K562 (cell line): Measurements from ENCODE around the gene POMZP3. TPM values are rescaled to one million over a fixed set of nuclear protein-coding genes. Genes with fewer than 3 reads are reported as not detected.
"Not testable (repeated sequence)": the region's sequence is repeated elsewhere in the genome, so short reads cannot be mapped to it uniquely, and the experiment has no call there.

ENCODE experiments used
- ATAC-seq: fragments of 200-7000 bp; cut with Tn5 transposase; 3 replicates; pipeline ENCODE4 v1.9.1; 2020; ENCODE audit warnings: moderate library complexity
- BruUV-seq: library from RNA; stranded (reverse); fragments of 400-500 nt; replicated peaks from 2 replicates; lab custom pipeline; 2021; lab: Mats Ljungman, UMichigan
- CTCF ChIA-PET: fragments of 300-600 bp; formaldehyde crosslinking; extraction: SDS; loops from one replicate; lab custom pipeline; 2021; ENCODE audit warnings: low intra/inter-chr PET ratio; lab: Yijun Ruan, JAX
- POLR2A ChIA-PET: fragments of 300-600, 350-650 bp; sonication (Branson Sonifier 250); formaldehyde crosslinking; extraction: SDS; loops from one replicate; lab custom pipeline; 2021; ENCODE audit warnings: antibody characterized with exemption, inconsistent platforms; lab: Yijun Ruan, JAX
- DNase-seq, 4 experiments: peaks; one replicate each; pipeline versions ENCODE4 v3.0.0 to v3.0.0-alpha.2; 2011 to 2018; ENCODE audit warnings: low spot score in 3 of 4, mixed read lengths in 3 of 4; ENCODE audit errors: extremely low read depth in 1 of 4
- FAIRE-seq: peaks from 2 replicates; lab custom pipeline; 2011; peaks lifted over from hg19 to GRCh38; lab: Jason Lieb, UNC
- H2AFZ ChIP-seq: 2 replicates; pipeline ENCODE4 v1.6.0; 2011; ENCODE audit warnings: low read depth, low read length, control low read depth, inconsistent platforms
- H3K27ac ChIP-seq: fragments of 200-600 bp; 3 replicates; pipeline ENCODE4 v1.8.0; 2011; ENCODE audit warnings: low read depth, mild to moderate bottlenecking, control low read depth, inconsistent platforms, low read length, moderate library complexity, mixed read lengths; ENCODE audit errors: extremely low read depth
- H3K27me3 ChIP-seq, 2 experiments: fragments of 300-600 bp in 1 of 2; 2 replicates in 1 of 2; 3 replicates in 1 of 2; pipeline versions ENCODE4 v1.6.0 to v1.8.0; 2011; ENCODE audit warnings: inconsistent platforms in 2 of 2, low read length in 2 of 2, mild to moderate bottlenecking in 1 of 2, mixed read lengths in 1 of 2, moderate library complexity in 1 of 2; ENCODE audit not compliant: control insufficient read depth in 2 of 2, insufficient read depth in 2 of 2
- H3K36me3 ChIP-seq: fragments of 300-600 bp; 3 replicates; pipeline ENCODE4 v1.8.0; 2011; ENCODE audit warnings: mild to moderate bottlenecking, low read length, inconsistent platforms; ENCODE audit not compliant: control insufficient read depth, insufficient read depth
- H3K4me1 ChIP-seq, 2 experiments: fragments of 200-600 bp in 1 of 2; replicated peaks in 1 of 2; 2 replicates in 1 of 2; 3 replicates in 1 of 2; pipeline versions ENCODE4 v1.5.1 to v1.8.0; 2011; ENCODE audit warnings: inconsistent platforms in 2 of 2, low read length in 2 of 2, mild to moderate bottlenecking in 1 of 2, mixed read lengths in 1 of 2, moderate library complexity in 1 of 2; ENCODE audit not compliant: control insufficient read depth in 2 of 2, insufficient read depth in 2 of 2
- H3K4me2 ChIP-seq: 2 replicates; pipeline ENCODE4 v1.6.1; 2011; ENCODE audit warnings: low read length, control low read depth, inconsistent platforms, mixed read lengths; ENCODE audit not compliant: insufficient read depth
- H3K4me3 ChIP-seq: fragments of 200-600 bp; sonication (generic), shearing (Covaris generic); 2 replicates; pipeline ENCODE4 v1.5.1; 2016; ENCODE audit warnings: control low read depth, inconsistent platforms
- H3K79me2 ChIP-seq: fragments of 200-600 bp; 3 replicates; pipeline ENCODE4 v1.8.0; 2011; ENCODE audit warnings: low read length, inconsistent platforms; ENCODE audit not compliant: control insufficient read depth, insufficient read depth
- H3K9ac ChIP-seq, 2 experiments: 2 replicates each; pipeline versions ENCODE4 v1.6.0 to v1.6.1; 2011; ENCODE audit warnings: low read depth in 2 of 2, low read length in 2 of 2, control low read depth in 1 of 2, inconsistent platforms in 1 of 2, mild to moderate bottlenecking in 1 of 2, mixed read lengths in 1 of 2; ENCODE audit not compliant: insufficient read depth in 1 of 2
- H3K9me1 ChIP-seq: one replicate; pipeline ENCODE4 v1.6.0; 2011; ENCODE audit warnings: inconsistent platforms, mild to moderate bottlenecking, low read length, moderate library complexity; ENCODE audit not compliant: control insufficient read depth, insufficient read depth
- H3K9me3 ChIP-seq: replicated peaks from 2 replicates; pipeline ENCODE4 v1.5.1; 2011; ENCODE audit warnings: low read depth, low read length, inconsistent platforms; ENCODE audit not compliant: control insufficient read depth, insufficient read depth
- H4K20me1 ChIP-seq: replicated peaks from 2 replicates; pipeline ENCODE4 v1.6.1; 2011; ENCODE audit warnings: low read length, inconsistent platforms, mixed read lengths; ENCODE audit not compliant: control insufficient read depth, insufficient read depth
- CREM ChIP-seq: IDR thresholded peaks from 2 replicates; pipeline ENCODE4 v1.6.1; 2014; ENCODE audit warnings: antibody characterized with exemption, low read depth
- CTCF ChIP-seq, 3 experiments: IDR thresholded peaks in 2 of 3; conservative IDR thresholded peaks in 1 of 3; 2 replicates each; pipeline ENCODE4 v1.5.1; 2011 to 2012; ENCODE audit warnings: low read length in 3 of 3, mild to moderate bottlenecking in 3 of 3, control low read depth in 2 of 3, improper control_type of control experiment in 1 of 3, inconsistent platforms in 1 of 3, low read depth in 1 of 3, mixed read lengths in 1 of 3, moderate library complexity in 1 of 3; ENCODE audit not compliant: insufficient read depth in 2 of 3
- WGBS: fragments of 100-300 bp; shearing (Covaris generic); methylation state at CpG from one replicate; pipeline ENCODE4 v1.1.6; 2016; ENCODE audit warnings: low coverage, mixed read lengths; ENCODE audit not compliant: insufficient coverage; ENCODE audit errors: missing lambda C conversion rate; 5-methylcytosine and 5-hydroxymethylcytosine counted together
- in situ Hi-C: fragments of 300-500 bp; cut with MboI; formaldehyde crosslinking; loops from 4 replicates; pipeline ENCODE4 v1.15.0; 2018; ENCODE audit warnings: inconsistent platforms, mixed read lengths
- intact Hi-C: fragments of 100-400 bp; cut with micrococcal nuclease; formaldehyde crosslinking; loops from 2 replicates; pipeline ENCODE4 v1.14.2; 2022
- polyA plus RNA-seq, 8 experiments: library from polyadenylated mRNA; depleted of rRNA in 4 of 8; stranded (reverse) in 5 of 8; unstranded in 3 of 8; fragments of >200 nt; fragmentation: Nextera tagmentation in 2 of 8; fragmentation: Illumina TruSeq in 1 of 8; extraction: Ambion mirVana in 2 of 8; extraction: Trizol in 1 of 8; gene quantifications; 2 replicates each; pipeline versions ENCODE4 v1.2.1 to v1.2.3, GENCODE V29; 2011 to 2014; ENCODE audit warnings: inconsistent platforms in 1 of 8, missing spikeins in 1 of 8
- total RNA-seq, 7 experiments: library from RNA; depleted of rRNA in 6 of 7; stranded (reverse); fragments of >200 nt in 6 of 7; fragmentation: Illumina TruSeq in 2 of 7; extraction: Trizol in 2 of 7; gene quantifications; 2 replicates each; pipeline versions ENCODE4 v1.2.1 to v1.2.3, GENCODE V29; 2011 to 2021; ENCODE audit warnings: low replicate concordance in 1 of 7

POMZP3 gene
- total and polyA plus RNA-seq, 9 of the 15 experiments (the other 6 are each of a cell fraction or from before 2014, with no cell fraction given): 2.3 to 15.8 (median 4.0) TPM

GRCh38 chr7:76642620-76643019 lies 15.5 kb upstream of the POMZP3 start:
- H3K9ac ChIP-seq, H3K4me2 ChIP-seq, intact Hi-C loops, H3K9me3 ChIP-seq, FAIRE-seq, H3K36me3 ChIP-seq, H3K4me1 ChIP-seq, H3K4me3 ChIP-seq, H3K9me1 ChIP-seq, DNase-seq, H4K20me1 ChIP-seq, H3K27me3 ChIP-seq, H3K27ac ChIP-seq, ATAC-seq, H3K79me2 ChIP-seq, BruUV-seq, POLR2A ChIA-PET, H2AFZ ChIP-seq: not testable (repeated sequence)
- CTCF ChIA-PET: interaction anchor here (0.6 kb wide), 1 partner anchor 347 kb away, joined by 6 read pairs; no protein-coding TSS in a partner anchor
- WGBS: no CpG with 5 or more reads among the region's 5 CpGs
- in situ Hi-C loops: loop anchor here (25.0 kb wide), 4 partner anchors 595 to 1580 kb away; partner anchors contain the start of genes CCL26 and RCC1L

GRCh38 chr7:76637061-76637691 lies 10.1 kb upstream of the POMZP3 start:
- H3K9ac ChIP-seq, H3K79me2 ChIP-seq, intact Hi-C loops, POLR2A ChIA-PET, DNase-seq, H3K27ac ChIP-seq, H3K9me1 ChIP-seq, H3K4me1 ChIP-seq, CTCF ChIA-PET, H3K36me3 ChIP-seq, H3K27me3 ChIP-seq, BruUV-seq, H3K4me3 ChIP-seq, H2AFZ ChIP-seq, H3K9me3 ChIP-seq, H3K4me2 ChIP-seq, H4K20me1 ChIP-seq: not testable (repeated sequence)
- in situ Hi-C loops: loop anchor here (5.0 to 25.0 kb wide), 5 partner anchors 600 to 1575 kb away; partner anchors contain the start of genes CCL26 and RCC1L
- WGBS: 2% methylated on average over 4 of the region's 7 CpGs
- ATAC-seq: peak; percentile 96
- TF ChIP-seq CREM (peak; percentile 54; the same call in 1 of the 2 replicates), CTCF (IDR thresholded peaks at IDR 0.05 in 2 of 3, conservative IDR thresholded peaks at IDR 0.05 in 1 of 3; ENCODE audit: insufficient read depth in 2 of 3, low read depth in 1 of 3, low read length in 3 of 3) (peak; percentile 33 to 50 (median 34))
- peak; percentile 56 for FAIRE-seq
